Superior temporal gyrus (tissue), 1 donor: Measurements from ENCODE around the gene RAC2.
"Not testable (repeated sequence)": the region's sequence is repeated elsewhere in the genome, so short reads cannot be mapped to it uniquely, and the experiment has no call there.

Experiments
- DNase-seq: peaks from one replicate; pipeline ENCODE4 v3.0.0-alpha.2; 2016; ENCODE audit errors: extremely low spot score

RAC2 gene

DNA sequence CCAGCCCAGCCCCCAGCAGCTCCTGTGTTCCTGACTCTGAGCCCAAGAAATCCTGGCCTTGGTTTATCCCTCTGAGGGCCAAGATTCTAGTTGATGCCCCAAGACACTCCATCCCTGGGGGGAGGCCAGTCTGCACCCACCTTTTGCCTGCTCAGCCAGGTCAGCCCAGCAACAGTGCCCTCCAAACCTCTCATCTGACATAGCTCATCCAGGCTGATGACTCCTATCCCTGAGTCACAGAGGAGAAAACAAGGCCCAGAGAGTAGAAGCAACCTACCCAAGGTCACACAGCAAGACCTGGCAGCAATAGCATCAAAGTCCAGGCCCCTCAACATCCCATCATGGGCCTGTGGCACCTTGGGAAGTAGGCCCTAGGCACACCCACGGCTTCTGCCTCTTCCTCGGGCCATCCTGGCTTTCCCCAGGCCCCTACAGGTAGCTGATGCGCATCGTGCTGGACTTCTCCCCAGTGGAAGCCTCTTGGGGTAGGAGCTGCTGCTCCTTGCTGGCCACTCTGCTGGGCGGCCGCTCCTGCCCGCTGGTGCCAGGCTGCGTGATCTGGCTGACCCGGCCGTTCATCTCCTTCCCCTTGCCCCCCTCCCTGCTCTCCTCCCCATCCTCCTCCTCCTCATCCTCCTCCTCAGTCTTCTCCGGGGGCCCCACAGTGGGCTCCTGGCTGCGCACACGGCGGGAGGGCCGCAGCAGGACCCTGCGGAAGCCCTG lies 37.8 kb downstream of the RAC2 start:
- no peak for DNase-seq

GRCh38 chr22:37205046-37205445 lies 39.0 kb downstream of the RAC2 start:
- DNase-seq, result no peak

DNA sequence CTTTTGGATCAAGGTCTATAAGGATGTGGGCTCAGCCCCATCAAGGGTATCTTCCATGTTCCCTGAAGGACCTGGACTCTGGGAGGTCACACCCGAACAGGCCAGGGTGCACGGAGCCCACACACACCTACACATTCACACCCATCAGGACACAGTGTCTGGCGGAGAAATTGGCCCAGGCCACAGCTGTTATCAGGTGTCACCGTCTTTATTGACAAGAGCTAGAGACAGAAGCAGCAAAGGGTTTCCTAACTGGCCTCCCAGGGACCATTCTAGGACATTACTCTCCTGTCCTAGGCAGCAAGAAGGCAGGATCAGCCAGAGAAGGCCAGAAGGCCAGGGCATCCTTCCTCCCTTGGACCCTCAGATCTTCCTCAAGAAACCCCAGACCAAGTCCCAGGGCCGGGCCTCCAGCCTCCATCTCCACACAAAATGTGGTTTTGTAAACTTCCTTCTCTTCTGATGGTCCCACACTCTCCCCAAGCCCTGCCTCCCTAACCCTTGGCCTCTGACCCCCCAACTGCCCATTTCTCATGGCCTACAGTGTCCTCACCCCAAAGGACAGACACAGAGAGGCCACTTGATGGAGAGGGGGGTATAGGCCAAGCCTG lies 39.9 kb downstream of the RAC2 start:
- no peak for DNase-seq

- DNase-seq, result no peak
Measured at GRCh38 chr22:37203354-37204044, 40.6 kb downstream of the RAC2 start.

DNA sequence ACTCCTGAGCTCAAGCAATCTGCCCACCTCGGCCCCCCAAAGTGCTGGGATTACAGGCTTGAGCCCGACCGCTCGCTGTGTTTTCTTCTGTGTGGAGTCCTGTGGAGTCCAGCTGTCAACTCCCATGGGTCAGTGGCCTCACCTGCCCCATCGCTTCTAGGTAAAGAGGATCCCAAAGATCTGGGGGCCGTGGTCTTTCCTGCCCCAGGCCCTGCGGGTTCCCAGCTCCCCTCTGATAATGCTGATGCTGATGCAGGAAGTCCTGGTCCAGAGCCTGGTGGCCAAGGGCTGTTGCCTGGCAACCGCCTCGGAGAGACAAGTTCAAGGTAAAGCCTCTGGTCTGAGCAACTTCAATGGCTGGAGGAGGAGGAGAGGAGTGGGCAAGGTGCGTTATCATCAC lies 41.4 kb downstream of the RAC2 start:
- no peak for DNase-seq

DNA sequence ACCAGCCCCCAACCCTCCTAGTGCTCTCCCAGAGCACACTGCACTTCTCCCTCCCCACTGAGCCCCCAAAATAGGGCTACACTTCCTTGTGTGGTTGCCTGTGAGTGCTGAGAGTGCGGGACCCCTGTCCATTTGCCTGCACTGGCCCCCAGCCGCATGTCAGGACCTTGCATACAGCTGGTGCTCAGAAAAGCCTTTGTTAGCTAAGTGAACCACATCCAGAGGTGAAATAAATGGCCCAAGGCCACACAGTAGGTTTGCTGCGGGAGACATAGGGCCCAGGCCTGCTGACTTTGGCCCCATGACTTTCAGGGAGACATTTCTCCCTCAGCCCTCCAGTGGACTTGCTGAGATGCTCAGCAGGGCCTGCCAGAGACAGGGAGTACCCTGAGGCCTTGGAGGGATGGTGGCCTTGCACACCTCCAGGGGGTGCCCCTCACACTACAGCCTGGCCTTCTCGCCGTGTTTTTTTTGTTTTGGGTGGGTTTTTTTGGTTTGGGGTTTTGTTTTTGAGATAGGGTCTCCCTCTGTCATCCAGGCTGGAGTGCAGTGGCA lies 42.0 kb downstream of the RAC2 start:
- DNase-seq, result no peak

GRCh38 chr22:37201443-37201820 lies 42.6 kb downstream of the RAC2 start:
- not testable (repeated sequence) for DNase-seq

DNA sequence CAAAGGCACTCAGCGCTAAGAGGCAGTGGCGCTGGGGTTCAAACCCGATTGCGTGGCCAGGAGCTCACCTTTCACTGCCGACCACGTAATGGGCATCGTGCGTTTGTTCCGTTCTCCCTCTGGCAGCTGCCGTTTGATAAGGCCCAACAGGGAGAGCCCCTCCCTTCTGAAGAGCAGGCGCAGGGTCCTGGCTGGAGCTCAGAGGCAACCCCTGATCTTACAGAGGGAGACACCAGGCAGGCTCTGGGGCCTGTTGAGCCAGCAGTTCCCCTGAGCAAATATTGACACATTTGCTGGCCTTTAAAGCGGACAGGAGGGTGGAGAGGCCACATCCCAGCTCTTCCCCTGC lies 44.3 kb downstream of the RAC2 start:
- DNase-seq, result no peak

GRCh38 chr22:37199103-37199759 lies 44.8 kb downstream of the RAC2 start:
- peak; percentile 98 for DNase-seq

DNA sequence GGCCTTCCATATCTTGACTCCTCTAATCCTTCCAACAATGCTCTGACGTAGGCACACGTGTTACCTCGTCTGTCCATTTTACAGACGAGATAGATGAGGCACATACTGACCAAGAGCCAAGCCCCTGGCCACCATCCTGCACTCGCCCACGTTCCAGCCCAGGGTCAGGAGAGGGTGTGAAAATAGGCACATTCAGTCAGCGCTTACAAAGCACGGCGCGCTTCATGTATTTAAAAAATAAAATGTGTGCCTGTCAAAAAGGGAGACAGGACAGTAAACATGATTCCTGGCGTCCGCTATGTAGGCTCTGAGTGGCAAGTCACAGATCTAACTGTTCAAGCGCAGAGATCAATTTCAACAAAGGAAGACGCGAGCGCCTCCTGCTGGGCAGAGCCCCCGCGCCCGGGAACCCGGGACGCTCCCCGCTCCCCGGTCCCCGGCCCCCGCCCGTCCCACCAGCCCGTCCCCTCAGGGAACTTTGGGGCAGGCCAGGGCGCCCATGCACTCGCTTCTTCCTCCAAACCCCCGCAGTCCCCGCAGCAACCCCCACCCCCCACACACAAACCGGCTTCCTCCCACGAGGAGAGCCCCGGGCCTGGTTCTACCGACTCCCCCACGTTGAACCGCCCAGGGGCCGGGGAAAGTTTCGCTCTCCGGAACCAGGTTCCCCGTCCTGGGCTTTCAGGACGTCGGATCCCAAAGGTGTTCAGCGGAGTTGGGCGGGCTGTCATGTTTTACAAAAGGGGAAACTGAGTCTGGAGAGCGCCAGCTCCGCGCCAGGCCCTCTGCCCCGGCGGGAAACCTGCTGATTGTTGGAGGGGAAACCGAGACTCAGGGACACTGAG lies 45.6 kb downstream of the RAC2 start:
- peak; percentile 91 for DNase-seq

DNA sequence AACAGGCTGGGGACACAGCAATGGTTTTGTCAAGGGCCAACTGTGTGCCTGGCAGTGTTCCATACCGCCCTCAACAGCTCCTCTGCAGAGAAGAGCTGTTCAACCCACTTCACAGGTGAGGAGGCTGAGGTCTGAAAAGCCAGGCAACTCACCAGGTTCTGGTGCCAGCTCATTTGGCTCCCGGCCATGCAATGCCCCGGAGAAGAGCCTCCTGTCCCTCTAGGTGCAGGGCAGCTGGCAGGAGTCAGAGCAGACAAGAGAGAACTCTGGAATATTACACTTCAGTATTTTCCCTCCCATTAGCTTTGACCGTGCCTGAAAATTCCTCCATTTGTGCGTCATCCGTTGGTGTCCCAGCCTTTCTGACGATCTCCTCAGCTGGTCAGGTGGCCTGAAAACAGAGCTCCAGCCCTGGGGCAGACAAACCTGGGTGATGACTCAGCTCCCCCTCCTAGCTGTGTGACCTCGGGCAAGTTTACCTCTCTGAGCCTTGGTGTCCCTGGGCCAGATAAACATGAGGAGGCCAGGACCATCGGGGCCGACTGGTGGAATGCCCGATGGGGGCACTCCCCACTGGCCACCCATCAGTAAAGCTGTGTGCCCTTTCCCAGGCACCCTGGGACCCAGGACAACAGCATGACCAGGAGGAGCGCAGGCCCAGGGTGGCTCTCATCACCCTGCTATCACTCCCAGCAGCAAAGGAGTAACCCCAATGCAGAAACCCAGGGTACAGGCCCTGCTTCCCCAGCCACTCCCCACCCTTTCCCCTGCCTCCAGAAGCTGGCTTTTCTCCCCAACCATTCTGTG lies 46.4 kb downstream of the RAC2 start:
- DNase-seq, result no peak

GRCh38 chr22:37196539-37197450 lies 47.3 kb downstream of the RAC2 start:
- peak; percentile 59 for DNase-seq

DNA sequence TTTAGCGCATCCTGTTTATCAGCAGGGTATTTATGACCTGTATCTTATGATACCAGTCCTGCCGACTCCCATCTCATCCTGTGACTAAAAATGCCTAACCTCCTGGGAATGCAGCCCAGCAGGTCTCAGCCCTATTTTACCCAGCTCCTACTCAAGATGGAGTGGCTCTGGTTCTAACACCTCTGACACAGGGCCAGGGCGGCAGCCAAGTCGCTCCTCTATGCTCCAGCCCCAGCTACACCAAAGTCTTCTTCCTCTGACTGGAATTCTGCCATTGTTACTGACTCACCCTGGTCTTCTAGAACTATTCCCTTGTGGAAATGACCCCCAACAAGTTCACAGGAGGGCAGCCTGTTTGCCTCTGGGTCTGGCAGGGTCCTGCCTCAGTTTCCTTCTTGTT lies 48.1 kb downstream of the RAC2 start:
- no peak for DNase-seq

- DNase-seq, result no peak
Measured at GRCh38 chr22:37194750-37195149, 49.3 kb downstream of the RAC2 start.

GRCh38 chr22:37193629-37194191 lies 50.4 kb downstream of the RAC2 start:
- DNase-seq, result no peak

DNA sequence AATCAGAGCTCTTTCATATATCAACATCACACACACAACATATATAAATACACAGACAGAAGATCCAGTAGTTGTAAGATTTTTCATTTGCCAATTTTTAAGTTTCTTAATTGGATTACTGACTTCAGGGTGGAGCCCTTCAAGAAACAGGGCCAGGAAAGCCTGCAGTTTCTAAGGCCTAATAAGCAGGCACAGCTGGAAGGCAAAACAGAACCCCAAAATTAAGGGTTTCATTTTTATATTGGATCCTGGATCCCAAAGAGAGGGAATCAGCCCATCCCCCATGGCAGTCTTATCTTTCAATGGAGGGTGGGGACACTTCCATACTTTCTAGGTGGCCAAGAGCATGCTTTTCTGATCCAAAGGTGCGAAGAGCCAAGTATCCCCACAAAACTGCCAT lies 51.3 kb downstream of the RAC2 start:
- no peak for DNase-seq

- DNase-seq, result no peak
Measured at GRCh38 chr22:37192204-37192603, 51.9 kb downstream of the RAC2 start.

DNA sequence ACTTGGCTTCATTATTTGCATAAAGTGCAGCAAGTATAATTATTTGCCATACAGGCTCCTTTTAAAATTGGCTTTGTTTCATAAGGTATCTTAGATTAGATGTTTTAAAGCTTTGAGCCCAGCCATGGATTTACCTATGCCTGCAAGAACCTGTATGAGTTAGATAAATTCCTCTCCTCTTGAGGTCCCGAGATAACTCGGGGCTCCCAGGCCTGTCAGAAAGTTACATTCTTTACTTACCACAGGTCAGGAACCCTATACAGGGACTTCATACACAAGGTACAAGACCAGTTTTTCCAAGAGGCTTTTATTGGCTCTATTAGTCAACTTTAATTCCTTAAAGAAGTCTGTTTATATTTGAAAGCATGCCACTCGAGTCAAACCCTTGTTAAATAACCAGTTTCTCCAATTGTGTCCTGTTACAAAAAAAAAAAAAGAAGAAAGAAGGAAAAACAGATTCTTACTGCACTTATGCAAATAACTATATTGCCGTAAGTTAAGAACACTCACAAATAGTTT lies 53.7 kb downstream of the RAC2 start:
- no peak for DNase-seq

DNA sequence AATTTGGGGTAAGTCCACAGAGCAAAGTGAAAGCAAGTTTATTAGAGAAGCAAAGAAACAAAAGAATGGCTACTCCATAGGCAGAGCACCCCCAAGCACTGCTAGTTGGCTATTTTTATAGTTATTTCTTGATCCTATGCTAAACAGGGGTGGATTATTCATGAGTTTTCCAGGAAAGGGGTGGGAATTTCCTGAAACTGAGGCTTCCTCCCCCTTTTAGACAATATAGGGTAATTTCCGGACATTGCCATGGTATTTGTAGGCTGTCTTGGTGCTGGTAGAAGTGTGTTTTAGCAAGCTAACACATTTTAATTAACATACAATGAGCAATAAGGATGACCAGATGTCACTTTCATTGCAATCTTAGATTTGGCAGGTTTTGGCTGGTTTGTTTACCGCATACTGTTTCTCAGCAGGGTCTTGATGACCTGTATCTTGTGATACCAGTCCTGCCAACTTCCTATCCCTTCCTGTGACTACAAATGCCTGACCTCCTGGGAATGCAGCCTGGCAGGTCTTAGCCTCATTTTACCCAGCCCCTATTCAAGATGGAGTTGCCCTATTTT lies 55.1 kb downstream of the RAC2 start:
- DNase-seq, result no peak
